Ovary (tissue), 3 donors: Measurements from ENCODE around the gene FOXD2.

Experiments used
- EP300 ChIP-seq: sonication (generic); formaldehyde crosslinking; IDR thresholded peaks from one replicate; pipeline ENCODE4 v1.6.1; 2017; ENCODE audit warnings: antibody characterized with exemption
- POLR2A ChIP-seq: fragments of 450-650 bp; IDR thresholded peaks from one replicate; pipeline ENCODE4 v1.6.1; 2017; ENCODE audit warnings: antibody characterized with exemption, mild to moderate bottlenecking, moderate library complexity
- TF ChIP-seq, protein P1 (sequence below), 3 donors: fragments of 450-650 bp in 2 of 3; fragments of 200-600 bp in 1 of 3; IDR thresholded peaks; one replicate each; pipeline versions ENCODE4 v1.5.1 to v1.8.0; 2016 to 2022; ENCODE audit warnings: antibody characterized with exemption in 3 of 3, mild to moderate bottlenecking in 1 of 3
- donor health status: DM: no; HTN: no; CAD: no.

DNA sequence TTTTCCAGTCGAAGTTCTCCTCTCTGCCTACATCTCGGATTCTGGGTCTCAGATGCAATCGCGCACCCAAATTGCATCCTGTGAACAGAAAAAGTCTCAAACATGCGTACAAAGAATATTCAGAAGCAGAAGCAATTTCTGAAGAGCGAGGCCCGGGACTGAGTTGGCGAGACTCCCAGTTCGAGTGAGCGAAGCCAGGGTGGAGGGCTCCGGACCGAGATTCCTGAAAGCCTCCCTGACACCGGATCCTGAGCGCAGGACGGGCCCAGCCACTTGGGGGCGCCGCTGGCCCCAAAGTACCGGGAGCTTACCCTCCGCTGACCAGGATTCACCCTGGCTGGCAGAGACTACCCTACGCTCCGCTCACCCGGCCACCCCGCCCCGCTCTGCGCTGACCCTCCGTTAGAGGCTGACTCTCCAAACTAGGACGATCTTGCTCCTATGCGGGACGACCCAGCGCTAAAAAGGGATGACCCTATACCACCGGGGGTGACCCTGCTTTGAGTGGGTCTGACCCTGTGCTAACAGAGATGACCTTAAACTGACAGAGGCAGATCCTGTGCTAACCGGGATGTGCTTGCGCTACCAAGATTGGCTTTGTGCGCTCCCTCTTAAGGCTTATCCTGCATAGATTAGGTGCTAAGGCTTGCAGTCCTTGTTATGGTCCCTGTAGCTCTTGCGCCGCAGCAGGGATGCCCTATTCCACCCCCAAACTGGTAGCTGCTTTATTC lies 12.1 kb downstream of the FOXD2 start:
- TF ChIP-seq, protein P1, sequence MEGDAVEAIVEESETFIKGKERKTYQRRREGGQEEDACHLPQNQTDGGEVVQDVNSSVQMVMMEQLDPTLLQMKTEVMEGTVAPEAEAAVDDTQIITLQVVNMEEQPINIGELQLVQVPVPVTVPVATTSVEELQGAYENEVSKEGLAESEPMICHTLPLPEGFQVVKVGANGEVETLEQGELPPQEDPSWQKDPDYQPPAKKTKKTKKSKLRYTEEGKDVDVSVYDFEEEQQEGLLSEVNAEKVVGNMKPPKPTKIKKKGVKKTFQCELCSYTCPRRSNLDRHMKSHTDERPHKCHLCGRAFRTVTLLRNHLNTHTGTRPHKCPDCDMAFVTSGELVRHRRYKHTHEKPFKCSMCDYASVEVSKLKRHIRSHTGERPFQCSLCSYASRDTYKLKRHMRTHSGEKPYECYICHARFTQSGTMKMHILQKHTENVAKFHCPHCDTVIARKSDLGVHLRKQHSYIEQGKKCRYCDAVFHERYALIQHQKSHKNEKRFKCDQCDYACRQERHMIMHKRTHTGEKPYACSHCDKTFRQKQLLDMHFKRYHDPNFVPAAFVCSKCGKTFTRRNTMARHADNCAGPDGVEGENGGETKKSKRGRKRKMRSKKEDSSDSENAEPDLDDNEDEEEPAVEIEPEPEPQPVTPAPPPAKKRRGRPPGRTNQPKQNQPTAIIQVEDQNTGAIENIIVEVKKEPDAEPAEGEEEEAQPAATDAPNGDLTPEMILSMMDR (IDR thresholded peaks at IDR 0.05) = no peak
- TF ChIP-seq POLR2A (no peak), EP300 (no peak)
